HG03442 (cell line): Measurements from ENCODE around the gene RPH3AL.
"Not testable (repeated sequence)": the region's sequence is repeated elsewhere in the genome, so short reads cannot be mapped to it uniquely, and the experiment has no call there.

Source experiments
- ATAC-seq: cut with Tn5 transposase; IDR thresholded peaks from one replicate; pipeline ENCODE4 v1.9.1; 2021; ENCODE audit warnings: mild to moderate bottlenecking, moderate library complexity; ENCODE audit not compliant: unreplicated experiment

Gene RPH3AL

DNA sequence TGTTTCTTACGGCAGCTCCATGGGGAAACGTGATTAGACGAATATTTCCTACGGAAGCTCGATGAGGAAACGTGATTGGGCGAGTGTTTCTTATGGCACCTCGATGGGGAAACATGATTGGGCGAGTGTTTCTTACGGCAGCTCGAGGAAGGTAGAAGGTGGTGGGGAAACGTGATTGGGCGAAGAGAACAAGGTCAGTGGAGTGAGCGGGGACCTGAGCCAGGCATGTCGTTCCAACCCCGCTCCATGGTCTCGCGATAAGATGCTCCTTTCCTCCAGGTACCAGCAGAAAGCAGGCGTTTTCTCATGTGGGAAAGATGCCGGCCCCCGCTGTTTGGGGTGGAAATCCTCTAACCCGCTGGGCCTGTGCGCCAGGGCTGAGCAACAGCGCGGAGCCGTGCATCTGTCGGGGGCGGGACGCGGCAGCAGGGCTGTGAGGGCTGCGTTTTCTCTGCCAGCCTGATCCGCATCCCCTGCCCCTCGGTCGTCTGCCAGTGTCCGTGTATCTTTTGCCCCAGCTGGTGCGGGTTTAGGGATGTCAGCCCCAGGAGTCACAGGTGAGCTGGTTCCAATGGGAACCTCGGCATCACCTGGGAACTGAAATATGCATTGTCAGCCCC, 145.6 kb downstream of the RPH3AL start:
- no peak for ATAC-seq

DNA sequence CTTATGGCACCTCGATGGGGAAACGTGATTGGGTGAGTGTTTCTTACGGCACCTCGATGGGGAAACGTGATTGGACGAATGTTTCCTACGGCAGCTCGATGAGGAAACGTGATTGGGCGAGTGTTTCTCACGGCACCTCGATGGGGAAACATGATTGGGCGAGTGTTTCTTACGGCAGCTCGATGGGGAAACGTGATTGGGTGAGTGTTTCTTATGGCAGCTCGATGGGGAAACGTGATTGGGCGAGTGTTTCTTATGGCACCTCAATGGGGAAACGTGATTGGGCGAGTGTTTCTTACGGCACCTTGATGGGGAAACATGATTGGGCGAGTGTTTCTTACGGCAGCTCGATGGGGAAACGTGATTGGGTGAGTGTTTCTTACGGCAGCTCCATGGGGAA, 146.1 kb downstream of the RPH3AL start:
- ATAC-seq = not testable (repeated sequence)

DNA sequence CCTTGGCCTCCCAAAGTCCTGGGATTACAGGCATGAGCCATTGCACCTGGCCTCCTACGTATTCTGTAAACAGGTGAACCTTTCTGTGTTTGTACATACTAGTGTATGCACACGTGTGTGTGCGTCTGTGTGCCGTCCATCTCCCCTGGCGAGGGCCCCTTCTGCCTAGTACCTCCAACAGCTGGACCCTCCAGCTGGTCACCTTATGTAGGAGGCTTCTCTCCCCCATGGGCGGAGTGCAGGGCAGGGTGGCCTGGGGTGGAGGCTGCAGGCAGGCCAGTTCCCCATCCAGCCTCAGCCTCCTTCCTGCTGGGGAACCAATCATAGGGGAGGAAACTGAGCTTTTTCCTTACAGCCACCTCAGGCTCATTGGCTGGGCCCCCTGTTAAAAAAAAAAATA, 146.8 kb downstream of the RPH3AL start:
- ATAC-seq = no peak

DNA sequence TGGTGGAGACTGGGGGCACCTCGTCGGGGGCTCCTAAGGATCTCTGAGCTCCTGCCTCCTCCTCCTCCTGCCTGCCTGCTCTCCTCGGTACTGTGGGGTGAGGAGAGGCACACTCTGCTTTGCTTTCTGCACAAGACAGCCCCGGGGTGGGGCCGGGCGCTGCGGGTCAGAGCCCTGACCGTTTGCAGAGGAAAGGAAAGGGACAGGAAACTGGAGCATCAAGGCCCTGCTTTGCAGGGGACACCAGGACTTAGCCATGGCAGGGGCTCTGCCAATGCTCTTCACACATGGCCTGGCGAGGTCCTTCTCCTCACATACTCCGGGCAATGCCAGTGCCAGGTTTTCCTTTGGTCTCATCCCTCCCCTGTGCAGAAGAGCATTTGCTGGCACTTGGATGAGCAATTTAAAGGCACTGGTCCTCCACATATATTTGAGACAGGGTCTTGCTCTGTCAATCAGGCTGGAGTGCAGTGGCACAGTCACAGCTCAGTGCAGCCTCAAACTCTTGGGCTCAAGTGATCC, 147.4 kb downstream of the RPH3AL start:
- no peak for ATAC-seq

DNA sequence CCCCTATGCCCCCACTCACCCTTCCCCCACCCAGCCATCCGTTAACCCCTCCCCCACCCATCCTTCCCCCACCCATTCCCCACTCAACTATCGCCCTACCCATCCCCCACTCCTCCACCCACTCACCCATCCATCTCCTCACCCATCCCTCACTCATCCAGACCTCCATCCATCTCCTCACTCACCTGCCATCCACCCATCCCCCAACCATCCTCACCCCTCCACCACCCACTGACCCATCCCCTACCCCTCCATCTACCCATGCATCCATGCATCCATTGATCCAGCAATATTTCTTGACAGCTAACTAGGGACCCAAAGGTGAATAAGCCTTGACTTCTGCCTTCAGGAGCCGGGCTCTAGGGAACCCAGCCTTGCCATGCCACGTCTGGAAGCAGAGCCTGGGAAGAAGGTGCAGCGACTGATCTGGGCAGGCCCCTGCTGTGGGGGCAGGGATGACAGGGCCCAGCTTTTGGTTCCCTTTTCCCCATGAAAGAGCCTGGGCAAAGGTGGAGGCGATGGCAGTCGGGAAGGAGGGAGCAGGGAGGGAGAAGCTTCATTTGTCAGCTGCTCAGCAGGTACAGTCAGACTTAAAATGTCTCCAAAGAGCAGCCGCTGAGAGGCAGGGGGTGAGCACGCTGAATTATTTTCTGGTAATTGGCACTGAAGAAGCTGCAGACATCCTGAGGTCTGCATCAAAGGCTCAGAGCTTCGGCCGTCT, 148.0 kb downstream of the RPH3AL start:
- ATAC-seq = no peak

DNA sequence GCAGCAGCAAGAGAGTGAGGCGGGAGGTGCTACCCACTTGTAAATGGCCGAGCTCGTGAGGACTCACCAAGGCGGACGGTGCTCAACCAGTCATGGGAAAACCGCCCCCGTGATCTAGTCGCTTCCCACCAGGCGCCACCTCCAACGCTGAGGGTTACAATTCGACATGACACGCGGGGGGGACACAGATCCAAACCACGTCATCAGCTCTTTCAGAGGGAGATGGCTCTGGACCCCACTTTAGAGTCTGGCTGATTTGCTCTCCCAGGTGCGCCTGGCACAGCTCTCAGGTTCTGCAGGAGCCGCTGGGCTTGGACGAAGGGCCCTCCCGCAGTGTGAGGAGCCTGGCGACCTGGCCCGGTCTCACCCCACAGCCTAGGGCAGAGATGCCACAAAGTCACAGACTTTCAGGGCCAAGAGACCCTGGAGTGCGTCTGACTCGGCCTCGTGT, 150.1 kb downstream of the RPH3AL start:
- no peak for ATAC-seq

DNA sequence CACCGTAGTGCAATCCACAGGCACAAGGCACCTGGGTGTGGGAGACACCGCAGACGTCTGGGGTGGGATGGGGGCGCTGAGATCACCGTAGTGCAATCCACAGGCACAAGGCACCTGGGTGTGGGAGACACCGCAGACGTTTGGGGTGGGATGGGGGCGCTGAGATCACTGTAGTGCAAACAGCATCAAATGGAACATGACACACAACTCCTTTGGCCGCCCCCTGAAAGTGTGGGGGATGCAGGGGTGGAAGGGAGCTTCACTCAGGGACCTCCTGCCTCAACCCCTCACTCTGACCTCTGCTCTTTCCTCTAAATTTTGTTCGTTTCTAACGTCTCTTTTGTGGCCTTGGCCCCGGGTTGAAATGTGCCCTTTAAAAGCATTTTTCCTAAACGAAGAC, 150.9 kb downstream of the RPH3AL start:
- not testable (repeated sequence) for ATAC-seq

DNA sequence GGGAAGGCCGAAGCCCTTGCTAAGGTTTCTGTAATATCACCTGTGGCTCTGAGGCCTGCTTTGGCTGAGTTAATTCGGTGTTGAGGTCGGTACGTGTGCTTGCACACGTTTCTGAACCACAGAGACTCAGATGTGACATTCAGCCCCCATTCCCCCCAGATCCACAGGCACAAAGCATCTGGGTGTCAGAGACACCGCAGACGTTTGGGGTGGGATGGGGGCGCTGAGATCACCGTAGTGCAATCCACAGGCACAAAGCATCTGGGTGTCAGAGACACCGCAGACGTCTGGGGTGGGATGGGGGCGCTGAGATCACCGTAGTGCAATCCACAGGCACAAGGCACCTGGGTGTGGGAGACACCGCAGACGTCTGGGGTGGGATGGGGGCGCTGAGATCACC, 151.3 kb downstream of the RPH3AL start:
- ATAC-seq = not testable (repeated sequence)

DNA sequence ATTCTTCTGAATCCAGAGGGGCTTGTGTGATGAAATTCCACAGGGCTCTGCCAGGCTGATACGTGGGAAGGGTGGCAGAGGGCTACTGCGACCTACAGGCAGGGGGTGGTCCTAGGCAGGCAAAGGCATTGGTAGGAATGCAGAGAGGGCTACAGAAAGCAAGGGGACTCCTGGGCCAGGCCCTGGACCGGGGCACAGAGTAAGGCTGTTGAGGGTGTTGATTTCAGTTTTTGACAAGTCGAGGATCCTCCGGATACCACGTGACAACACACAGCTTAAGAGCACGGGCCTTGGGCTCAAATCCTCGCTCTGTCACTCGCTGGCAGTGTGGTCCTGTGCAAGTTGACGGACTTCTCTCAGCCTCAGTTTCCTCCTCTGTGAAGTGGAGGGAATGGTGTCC, 152.0 kb downstream of the RPH3AL start:
- no peak for ATAC-seq

DNA sequence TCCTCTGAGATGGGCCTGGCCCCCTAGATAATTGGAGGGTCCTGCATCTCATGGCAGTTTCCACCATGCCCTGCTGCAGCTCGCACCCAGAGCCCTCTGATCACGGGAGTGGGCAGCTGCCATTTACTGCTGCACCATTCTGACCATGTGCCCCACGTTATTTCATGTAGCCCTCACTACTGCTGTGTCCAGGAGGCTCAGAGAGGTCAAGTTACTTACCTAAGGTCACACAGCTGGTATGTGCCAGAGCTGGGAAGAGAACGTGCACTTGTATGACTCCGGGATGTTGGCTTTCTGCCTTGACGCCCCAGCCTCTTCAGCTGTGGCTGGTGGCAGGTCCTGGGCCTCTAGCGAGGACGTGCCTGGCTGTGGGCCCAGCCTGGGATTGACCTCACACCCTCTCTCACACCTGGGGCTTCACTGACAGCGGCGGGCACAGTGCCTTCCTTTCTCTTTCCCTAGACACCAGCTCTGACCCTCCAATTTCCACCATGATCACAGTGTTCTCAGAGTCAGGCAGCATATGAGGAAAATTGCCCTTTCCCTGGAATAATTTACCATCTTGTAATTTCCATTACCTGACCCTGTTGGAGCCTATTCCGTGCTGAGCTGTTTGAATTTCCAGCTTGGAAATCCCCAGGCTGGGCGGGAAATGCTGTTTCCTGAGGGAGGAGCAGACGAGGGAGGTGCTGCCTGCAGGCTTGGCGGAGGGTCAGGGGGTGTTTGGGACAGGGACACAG, 152.6 kb downstream of the RPH3AL start:
- no peak for ATAC-seq

DNA sequence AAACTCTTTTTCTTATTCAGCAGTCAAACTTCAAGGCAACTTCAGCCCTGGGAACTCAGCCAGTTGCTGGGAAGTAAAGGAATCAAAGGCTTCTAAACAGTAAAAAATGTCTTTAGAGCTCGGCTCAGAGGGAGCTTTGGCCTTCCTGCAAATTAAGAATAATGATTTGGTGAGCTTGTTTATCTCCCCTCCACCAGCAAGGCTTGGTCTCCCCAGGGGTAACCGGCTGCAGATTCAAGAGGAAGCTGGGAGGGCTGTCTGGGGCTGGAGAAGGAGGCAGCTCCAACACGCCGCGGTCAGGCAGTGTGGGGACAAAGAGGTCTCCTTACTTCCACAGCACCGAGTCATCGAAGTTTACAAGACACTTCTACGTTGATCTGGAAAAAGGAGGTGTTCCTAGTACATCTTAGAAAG, 153.4 kb downstream of the RPH3AL start:
- no peak for ATAC-seq

DNA sequence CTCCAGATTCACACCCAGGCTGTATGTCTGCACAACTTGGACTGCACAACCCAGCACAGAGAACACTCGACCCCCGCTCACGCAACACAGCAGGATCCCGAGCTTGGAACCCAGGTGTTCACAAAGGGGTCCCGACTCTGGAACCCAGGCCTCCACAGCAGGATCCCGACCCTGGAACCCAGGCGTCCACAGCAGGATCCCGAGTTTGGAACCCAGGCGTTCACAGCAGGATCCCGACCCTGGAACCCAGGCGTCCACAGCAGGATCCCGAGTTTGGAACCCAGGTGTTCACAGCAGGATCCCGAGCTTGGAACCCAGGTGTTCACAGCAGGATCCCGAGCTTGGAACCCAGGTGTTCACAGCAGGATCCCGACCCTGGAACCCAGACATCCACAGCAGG, 154.4 kb downstream of the RPH3AL start:
- ATAC-seq = not testable (repeated sequence)

DNA sequence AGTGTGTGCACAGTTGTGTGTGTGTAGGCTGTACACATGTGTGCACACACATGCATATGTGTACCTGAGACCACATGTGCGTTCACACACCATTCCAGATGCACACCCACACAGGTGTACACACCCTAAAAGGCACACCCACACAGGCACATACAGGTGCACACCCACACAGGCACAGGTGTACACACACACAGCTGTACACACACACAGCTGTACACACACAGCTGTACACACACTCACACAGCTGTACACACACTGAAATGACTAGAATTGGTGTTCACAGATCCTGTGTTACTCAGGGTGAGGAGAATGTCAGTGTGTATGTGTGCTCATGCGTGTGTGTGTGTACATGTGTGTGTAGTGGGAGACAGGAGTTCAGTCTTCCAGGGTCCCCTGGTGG, 155.3 kb downstream of the RPH3AL start:
- ATAC-seq = no peak

DNA sequence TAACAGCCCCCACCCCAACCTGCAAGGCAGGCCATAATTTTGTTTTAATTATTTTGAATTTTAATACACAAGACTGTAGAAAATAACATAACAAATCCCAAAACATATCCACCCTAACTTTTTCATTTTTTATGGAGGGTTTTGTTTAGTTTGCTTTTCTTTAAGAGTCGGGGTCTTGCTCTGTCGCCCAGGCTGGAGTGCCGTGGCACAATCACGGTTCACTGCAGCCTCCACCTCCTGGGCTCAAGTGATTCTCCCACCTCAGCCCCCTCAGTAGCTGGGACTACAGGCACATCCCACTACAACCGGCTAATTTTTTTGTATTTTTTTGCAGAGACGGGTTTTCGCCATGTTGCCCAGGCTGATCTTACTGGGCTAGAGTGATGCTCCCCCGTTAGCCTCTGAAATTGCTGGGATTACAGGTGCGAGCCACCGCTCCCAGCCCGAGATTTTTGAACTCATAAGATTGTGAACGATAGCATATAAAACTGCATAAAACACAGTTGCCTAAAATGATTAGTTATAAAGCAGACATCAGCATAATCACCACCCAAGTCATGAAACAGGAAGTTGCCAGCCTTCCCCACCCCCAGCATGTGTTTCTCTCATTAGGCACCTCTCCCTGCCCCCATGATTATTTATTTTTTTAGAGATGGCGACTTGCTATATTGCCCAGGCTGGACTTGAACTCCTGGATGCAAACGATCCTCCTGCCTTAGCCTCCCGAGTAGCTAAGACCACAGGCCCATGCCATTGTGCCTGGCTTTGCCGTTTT, 157.6 kb downstream of the RPH3AL start:
- no peak for ATAC-seq

DNA sequence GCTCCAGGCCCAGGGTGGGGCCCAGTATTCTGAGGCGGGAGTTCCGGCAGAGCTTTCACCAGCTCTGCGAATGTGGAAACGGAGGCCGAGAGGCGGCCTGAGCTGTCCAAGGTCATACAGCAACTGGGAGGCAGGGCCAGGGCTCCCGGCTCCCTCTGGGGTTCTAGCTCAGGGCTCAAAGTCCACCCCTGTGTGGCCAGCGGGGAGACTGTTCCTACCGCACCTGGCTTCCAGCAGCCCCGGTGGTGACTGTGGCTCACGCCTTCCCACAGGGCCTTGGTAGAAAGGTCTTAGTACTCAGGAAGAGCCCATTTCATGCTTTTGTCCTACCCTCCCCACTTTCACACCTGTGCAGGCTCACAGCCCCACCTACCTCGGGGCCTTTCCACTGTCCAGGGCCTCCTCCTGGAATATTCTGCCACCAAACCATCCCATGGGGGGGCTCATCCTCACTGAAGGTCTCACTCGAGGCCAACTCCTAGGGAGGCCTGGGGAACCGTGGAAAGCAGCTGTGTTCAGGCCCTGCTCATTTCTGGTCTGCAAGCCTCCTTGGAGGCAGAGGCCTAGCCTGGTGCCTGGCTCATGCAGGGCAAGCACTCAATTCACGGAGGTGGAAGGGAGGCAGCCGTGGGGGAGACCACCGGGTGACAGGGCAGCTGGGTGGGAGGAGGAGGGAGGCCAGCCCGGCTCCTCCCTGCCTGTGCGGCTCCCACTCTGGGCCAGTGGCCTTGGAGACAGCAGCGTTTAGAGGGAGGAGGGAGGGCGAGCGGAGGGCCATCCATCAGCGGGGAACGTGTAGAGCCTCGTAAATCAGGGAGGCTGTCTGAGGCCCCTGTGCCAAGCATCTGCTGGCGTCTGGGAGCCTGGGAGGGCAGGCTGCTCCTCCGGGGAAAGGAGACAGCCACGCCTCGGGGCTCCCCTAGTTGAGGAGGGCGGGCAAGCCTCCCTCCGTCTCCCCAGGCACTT, 158.5 kb downstream of the RPH3AL start:
- no peak for ATAC-seq

DNA sequence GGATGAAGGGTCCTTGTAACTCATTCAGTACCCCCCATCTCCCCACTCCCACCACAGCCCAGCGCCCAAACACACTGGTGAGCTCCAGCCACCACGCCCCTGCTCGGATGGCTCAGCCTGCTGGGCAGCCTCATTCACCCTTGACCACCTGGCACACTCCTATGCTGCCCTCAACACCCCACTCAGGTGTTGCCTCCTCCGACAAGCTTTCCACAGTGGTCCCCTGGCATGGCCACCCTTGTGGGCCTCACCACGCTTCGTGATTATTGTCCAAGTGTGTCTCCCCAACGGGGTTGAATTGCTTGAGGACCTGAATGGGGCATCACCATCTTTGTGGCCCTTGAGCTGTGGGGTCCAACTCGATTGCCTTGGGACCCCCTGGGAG, 159.2 kb downstream of the RPH3AL start:
- ATAC-seq = no peak

DNA sequence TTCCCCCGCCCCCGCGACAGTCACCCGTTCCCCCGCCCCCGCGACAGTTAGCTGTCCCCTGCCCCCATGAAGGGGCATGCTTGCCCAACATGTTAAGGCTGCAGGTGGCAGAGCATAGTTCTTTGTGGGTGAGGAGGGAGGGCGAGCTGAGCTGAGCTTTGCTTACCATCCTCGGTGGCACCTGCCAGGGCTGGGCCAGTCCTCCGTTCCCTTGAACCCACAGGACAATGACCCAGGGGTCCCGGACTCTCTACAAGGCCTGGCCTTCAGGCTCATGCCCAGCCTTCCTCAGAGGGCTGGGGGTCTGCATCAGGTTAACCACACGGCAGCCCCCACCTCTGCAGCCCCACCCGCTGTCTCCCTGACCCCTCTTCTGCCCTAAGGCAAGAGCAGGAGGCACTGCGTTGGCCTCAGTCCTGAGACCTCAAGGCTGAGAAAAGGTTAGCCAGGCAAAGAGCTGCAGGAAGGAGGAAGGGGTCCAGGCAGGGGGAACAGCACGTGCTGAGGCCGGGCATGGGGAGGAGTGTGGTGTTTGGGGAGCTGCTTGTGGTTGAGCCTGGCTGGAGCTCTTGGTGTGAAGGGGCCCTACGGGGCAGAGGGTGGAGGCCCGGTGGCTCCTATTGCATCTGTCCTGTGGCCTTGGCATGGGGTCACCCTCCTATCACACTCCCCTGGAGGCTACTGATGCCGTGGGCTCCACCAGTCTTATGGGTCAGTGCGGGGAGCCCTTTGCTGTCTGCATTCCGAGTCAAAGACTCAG, 159.8 kb downstream of the RPH3AL start:
- ATAC-seq = no peak

DNA sequence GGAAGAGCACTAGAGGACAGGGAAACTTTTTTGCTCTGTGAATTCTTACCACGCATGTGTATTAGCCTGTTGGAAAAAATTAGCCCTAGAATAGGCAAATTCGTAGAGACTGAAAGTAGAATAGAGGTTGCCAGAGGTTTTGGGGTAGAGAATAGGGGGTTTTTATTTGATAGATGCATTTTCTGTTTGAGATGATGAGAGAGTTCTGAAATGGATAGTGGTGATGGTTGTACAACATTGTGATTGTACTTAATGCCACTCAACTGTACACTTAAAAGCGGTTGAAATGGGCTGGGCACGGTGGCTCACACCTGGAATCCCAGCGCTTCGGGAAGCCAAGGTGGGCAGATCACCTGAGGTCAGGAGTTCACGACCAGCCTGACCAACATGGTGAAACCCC, 163.2 kb downstream of the RPH3AL start:
- no peak for ATAC-seq

DNA sequence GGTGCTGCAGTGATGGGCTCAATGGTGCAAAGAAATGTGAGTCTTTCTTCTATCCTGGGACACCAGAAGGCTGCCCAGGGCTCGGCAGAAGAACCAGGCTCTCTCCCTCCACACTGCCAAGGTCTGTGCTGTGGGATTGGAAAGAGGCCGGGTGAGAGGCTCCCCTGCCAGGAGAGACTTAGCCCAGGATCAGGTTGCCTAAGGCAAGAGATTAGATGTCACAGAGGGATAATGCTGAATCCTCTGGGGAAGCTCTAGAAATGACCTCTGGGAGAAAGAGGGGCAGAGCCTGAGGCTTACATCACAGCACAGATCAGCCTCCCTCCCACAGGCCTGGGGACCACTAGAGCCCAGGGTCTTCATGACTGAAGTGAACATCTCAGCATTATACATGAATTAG, 165.5 kb downstream of the RPH3AL start:
- no peak for ATAC-seq
